SK-N-SH (cell line): Measurements from ENCODE around the gene DIS3L2. TPM values are rescaled to one million over a fixed set of nuclear protein-coding genes. Genes with fewer than 3 reads are reported as not detected.

ENCODE experiments used
- CTCF ChIA-PET: fragments of 300-600, 350-600 bp; formaldehyde crosslinking; extraction: SDS; loops from one replicate; lab custom pipeline; 2021; lab: Yijun Ruan, JAX
- POLR2A ChIA-PET: fragments of 350-600 bp; sonication (Branson Sonifier 250); formaldehyde crosslinking; extraction: SDS; loops from one replicate; lab custom pipeline; 2020; ENCODE audit warnings: antibody characterized with exemption, inconsistent platforms; lab: Yijun Ruan, JAX
- DNase-seq: peaks from one replicate; pipeline ENCODE4 v3.0.0; 2012
- H2AFZ ChIP-seq: fragments of 200-600 bp; sonication (generic); 2 replicates; pipeline ENCODE4 v1.8.1; 2016; ENCODE audit warnings: antibody characterized with exemption, mild to moderate bottlenecking, low read depth
- H3F3A ChIP-seq: fragments of 200-600 bp; sonication (generic); replicated peaks from 2 replicates; pipeline ENCODE3; 2016; ENCODE audit warnings: antibody characterized with exemption, mild to moderate bottlenecking; ENCODE audit not compliant: insufficient read depth
- H3K27ac ChIP-seq, 2 experiments: fragments of 200-500 bp in 1 of 2; fragments of 200-600 bp in 1 of 2; sonication (Bioruptor generic) in 1 of 2; sonication (generic), shearing (Covaris generic) in 1 of 2; 2 replicates each; pipeline versions ENCODE4 v1.5.1 to v1.6.1; 2014 to 2016; ENCODE audit warnings: low read depth in 2 of 2, inconsistent platforms in 1 of 2, low read length in 1 of 2, mild to moderate bottlenecking in 1 of 2, mixed read lengths in 1 of 2
- H3K27me3 ChIP-seq: fragments of 200-600 bp; sonication (generic), shearing (Covaris generic); 2 replicates; pipeline ENCODE4 v1.6.1; 2016; ENCODE audit warnings: mixed run types; ENCODE audit not compliant: insufficient read depth
- H3K36me3 ChIP-seq, 2 experiments: fragments of 200-500 bp in 1 of 2; fragments of 200-600 bp in 1 of 2; sonication (Bioruptor generic) in 1 of 2; sonication (generic) in 1 of 2; replicated peaks in 1 of 2; 2 replicates each; pipeline versions ENCODE3 to v1.5.1; 2014 to 2016; ENCODE audit warnings: low read length in 1 of 2, mild to moderate bottlenecking in 1 of 2; ENCODE audit not compliant: insufficient read depth in 2 of 2, control insufficient read depth in 1 of 2
- H3K4me1 ChIP-seq, 2 experiments: fragments of 200-500 bp in 1 of 2; fragments of 200-600 bp in 1 of 2; sonication (Bioruptor generic) in 1 of 2; sonication (generic), shearing (Covaris generic) in 1 of 2; 2 replicates each; pipeline versions ENCODE4 v1.5.1 to v1.6.1; 2014 to 2016; ENCODE audit warnings: low read depth in 1 of 2, low read length in 1 of 2, mixed run types in 1 of 2; ENCODE audit not compliant: insufficient read depth in 2 of 2, control insufficient read depth in 1 of 2
- H3K4me2 ChIP-seq: fragments of 200-600 bp; sonication (generic), shearing (Covaris generic); 2 replicates; pipeline ENCODE4 v1.6.1; 2017; ENCODE audit warnings: mixed run types
- H3K4me3 ChIP-seq, 2 experiments: fragments of 200-500 bp in 1 of 2; fragments of 200-600 bp in 1 of 2; sonication (Bioruptor generic) in 1 of 2; sonication (generic), shearing (Covaris generic) in 1 of 2; 2 replicates each; pipeline versions ENCODE4 v1.5.1 to v1.8.1; 2014 to 2016; ENCODE audit warnings: low read depth in 2 of 2, inconsistent platforms in 1 of 2, low read length in 1 of 2, mild to moderate bottlenecking in 1 of 2, mixed read lengths in 1 of 2, moderate library complexity in 1 of 2
- H3K79me2 ChIP-seq: fragments of 200-600 bp; sonication (generic); 2 replicates; pipeline ENCODE4 v1.8.1; 2017; ENCODE audit warnings: mild to moderate bottlenecking; ENCODE audit not compliant: insufficient read depth
- H3K9ac ChIP-seq: fragments of 200-600 bp; sonication (generic); 2 replicates; pipeline ENCODE4 v1.6.1; 2017; ENCODE audit warnings: mixed run types
- H3K9me2 ChIP-seq: fragments of 200-600 bp; sonication (generic); 2 replicates; pipeline ENCODE4 v1.6.1; 2017; ENCODE audit warnings: mixed run types
- H3K9me3 ChIP-seq: fragments of 200-600 bp; sonication (generic); 2 replicates; pipeline ENCODE4 v1.6.1; 2017; ENCODE audit warnings: mixed run types, mild to moderate bottlenecking, moderate library complexity
- H4K20me1 ChIP-seq: fragments of 200-600 bp; sonication (generic); 2 replicates; pipeline ENCODE4 v1.6.1; 2017; ENCODE audit warnings: mild to moderate bottlenecking, mixed run types; ENCODE audit not compliant: insufficient read depth
- ELF1 ChIP-seq: IDR thresholded peaks from 2 replicates; pipeline ENCODE4 v1.4.0; 2012
- EP300 ChIP-seq, 2 experiments: IDR thresholded peaks; 2 replicates each; pipeline versions ENCODE4 v1.4.0 to v1.6.1; 2012; ENCODE audit warnings: borderline replicate concordance in 1 of 2, low read depth in 1 of 2, low read length in 1 of 2
- POLR2AphosphoS5 ChIP-seq: IDR thresholded peaks from 2 replicates; pipeline ENCODE4 v1.6.1; 2012; ENCODE audit warnings: low read depth, low read length
- RXRA ChIP-seq: IDR thresholded peaks from 2 replicates; pipeline ENCODE4 v1.4.0; 2012; ENCODE audit warnings: low read depth, mild to moderate bottlenecking, borderline replicate concordance
- SIN3A ChIP-seq: IDR thresholded peaks from 2 replicates; pipeline ENCODE4 v1.6.1; 2012; ENCODE audit warnings: low read depth, mild to moderate bottlenecking, low read length, moderate library complexity, borderline replicate concordance
- SMC3 ChIP-seq: IDR thresholded peaks from 2 replicates; pipeline ENCODE4 v1.6.1; 2012; ENCODE audit warnings: low read depth, low read length, improper control_type of control experiment
- TAF1 ChIP-seq: IDR thresholded peaks from 2 replicates; pipeline ENCODE4 v1.6.1; 2012; ENCODE audit warnings: low read depth, mild to moderate bottlenecking, low read length, moderate library complexity, borderline replicate concordance
- WGBS: methylation state at CpG from one replicate; pipeline ENCODE4 v1.1.6; 2017; ENCODE audit warnings: low lambda C conversion rate; 5-methylcytosine and 5-hydroxymethylcytosine counted together
- polyA plus RNA-seq, 3 experiments: library from polyadenylated mRNA; depleted of rRNA; stranded (reverse); fragments of >200 nt; gene quantifications; 2 replicates each; pipeline ENCODE4 v1.2.3, GENCODE V29; 2012
- TF ChIP-seq, protein P1 (sequence below): fragments of 150-350 bp; IDR thresholded peaks from 2 replicates; pipeline ENCODE4 v1.6.1; 2016; ENCODE audit warnings: mild to moderate bottlenecking, low read depth, low read length
- TF ChIP-seq, protein P2 (sequence below): fragments of 200-600 bp; sonication (generic); IDR thresholded peaks from 2 replicates; pipeline ENCODE4 v1.6.1; 2017; ENCODE audit warnings: antibody characterized with exemption, mild to moderate bottlenecking, moderate library complexity

DIS3L2 gene
- polyA plus RNA-seq, 1 of the 3 experiments (the other 2 are of a cell fraction) = 17.9 TPM

DNA sequence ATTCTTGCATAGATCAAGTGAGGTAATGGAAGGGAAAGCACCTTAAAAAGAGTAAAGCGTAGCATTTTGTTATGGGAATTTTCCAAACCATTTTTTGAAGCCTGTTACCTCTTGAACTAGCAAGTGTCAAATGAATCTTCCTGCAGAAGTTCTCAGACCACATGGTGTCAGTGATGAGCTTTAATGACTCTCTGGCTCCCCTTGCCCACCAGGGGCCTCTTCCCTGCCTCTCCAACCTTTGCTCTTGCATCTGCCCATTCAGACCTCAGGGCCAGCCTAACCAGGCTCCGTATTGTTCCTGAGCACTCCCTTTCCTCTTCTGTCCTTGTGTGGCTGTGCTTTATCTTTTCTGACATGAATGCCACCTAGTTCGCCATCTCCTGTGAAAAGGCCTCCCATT is 155.9 kb downstream of the DIS3L2 start:
- Histone ChIP-seq H2AFZ (no peak overlapping the region), H4K20me1 (no peaks in the 10 kb centered on the region; the same call in 1 of the 2 replicates), H3K9ac (no peak overlapping the region), H3K36me3 (no peaks in the 10 kb centered on the region)
- TF ChIP-seq POLR2AphosphoS5 = no peak
- no peak for TF ChIP-seq TAF1
- TF ChIP-seq RXRA = no peak
- TF ChIP-seq, all 33 proteins: peak for 0
- Histone ChIP-seq H3F3A (peaks cover 8% of the 10 kb centered on the region), H3K4me3 (no peak overlapping the region), H3K9me2 (no peaks in the 10 kb centered on the region), H3K4me2 (no peak overlapping the region), H3K27ac (no peak overlapping the region), H3K9me3 (no peaks in the 10 kb centered on the region), H3K4me1 (no peaks in the 10 kb centered on the region; a peak in 1 of 4 replicates), H3K79me2 (no peaks in the 10 kb centered on the region), H3K27me3 (no peaks in the 10 kb centered on the region)
- ChIA-PET CTCF (interaction anchor here (0.9 to 1.2 kb wide), 3 partner anchors 25 to 210 kb away, joined by 3 read pairs; no protein-coding TSS in a partner anchor), POLR2A (no interaction called here)
- no peak for DNase-seq
- WGBS = 88% methylated on average over 3 of the region's 3 CpGs

DNA sequence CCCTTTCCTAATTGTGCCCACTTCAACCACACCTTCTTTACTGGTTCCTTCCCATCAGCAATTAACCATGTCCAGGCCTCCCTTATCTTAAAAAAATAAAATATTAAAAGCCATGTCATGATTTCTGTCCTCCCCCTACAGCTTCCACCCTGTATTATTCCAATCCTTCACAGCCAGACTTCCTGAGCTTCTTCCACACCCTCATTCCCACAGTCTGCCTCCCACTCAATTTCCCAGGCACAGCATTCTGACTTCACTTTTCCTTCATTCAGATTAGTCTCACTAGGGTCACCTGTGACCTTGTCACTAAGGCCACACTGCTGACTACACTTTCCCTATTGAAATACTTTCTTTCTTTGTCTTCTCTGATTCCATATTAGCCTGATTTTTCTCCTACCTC is 159.4 kb downstream of the DIS3L2 start:
- Histone ChIP-seq H3K79me2 (no peaks in the 10 kb centered on the region), H3K4me1 (no peaks in the 10 kb centered on the region; a peak in 1 of 4 replicates), H3K4me3 (no peak overlapping the region), H2AFZ (no peak overlapping the region), H3K9me3 (no peaks in the 10 kb centered on the region), H3K9me2 (no peaks in the 10 kb centered on the region), H3K27ac (no peak overlapping the region), H3K9ac (no peak overlapping the region), H3F3A (no peaks in the 10 kb centered on the region), H4K20me1 (no peaks in the 10 kb centered on the region; the same call in 1 of the 2 replicates), H3K4me2 (no peak overlapping the region), H3K27me3 (no peaks in the 10 kb centered on the region), H3K36me3 (no peaks in the 10 kb centered on the region)
- TF ChIP-seq SIN3A (no peak), EP300 (IDR thresholded peaks at IDR 0.05; ENCODE audit: borderline replicate concordance in 1 of 2, low read depth in 1 of 2, low read length in 1 of 2) (no peak), ELF1 (no peak), SMC3 (no peak)
- TF ChIP-seq, protein P1, sequence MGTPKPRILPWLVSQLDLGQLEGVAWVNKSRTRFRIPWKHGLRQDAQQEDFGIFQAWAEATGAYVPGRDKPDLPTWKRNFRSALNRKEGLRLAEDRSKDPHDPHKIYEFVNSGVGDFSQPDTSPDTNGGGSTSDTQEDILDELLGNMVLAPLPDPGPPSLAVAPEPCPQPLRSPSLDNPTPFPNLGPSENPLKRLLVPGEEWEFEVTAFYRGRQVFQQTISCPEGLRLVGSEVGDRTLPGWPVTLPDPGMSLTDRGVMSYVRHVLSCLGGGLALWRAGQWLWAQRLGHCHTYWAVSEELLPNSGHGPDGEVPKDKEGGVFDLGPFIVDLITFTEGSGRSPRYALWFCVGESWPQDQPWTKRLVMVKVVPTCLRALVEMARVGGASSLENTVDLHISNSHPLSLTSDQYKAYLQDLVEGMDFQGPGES = no peak
- TF ChIP-seq, protein P2, sequence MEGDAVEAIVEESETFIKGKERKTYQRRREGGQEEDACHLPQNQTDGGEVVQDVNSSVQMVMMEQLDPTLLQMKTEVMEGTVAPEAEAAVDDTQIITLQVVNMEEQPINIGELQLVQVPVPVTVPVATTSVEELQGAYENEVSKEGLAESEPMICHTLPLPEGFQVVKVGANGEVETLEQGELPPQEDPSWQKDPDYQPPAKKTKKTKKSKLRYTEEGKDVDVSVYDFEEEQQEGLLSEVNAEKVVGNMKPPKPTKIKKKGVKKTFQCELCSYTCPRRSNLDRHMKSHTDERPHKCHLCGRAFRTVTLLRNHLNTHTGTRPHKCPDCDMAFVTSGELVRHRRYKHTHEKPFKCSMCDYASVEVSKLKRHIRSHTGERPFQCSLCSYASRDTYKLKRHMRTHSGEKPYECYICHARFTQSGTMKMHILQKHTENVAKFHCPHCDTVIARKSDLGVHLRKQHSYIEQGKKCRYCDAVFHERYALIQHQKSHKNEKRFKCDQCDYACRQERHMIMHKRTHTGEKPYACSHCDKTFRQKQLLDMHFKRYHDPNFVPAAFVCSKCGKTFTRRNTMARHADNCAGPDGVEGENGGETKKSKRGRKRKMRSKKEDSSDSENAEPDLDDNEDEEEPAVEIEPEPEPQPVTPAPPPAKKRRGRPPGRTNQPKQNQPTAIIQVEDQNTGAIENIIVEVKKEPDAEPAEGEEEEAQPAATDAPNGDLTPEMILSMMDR = no peak
- ChIA-PET POLR2A (no interaction called here), CTCF (interaction anchor here (1.3 to 1.9 kb wide), 2 partner anchors 20 to 196 kb away, joined by 3 to 6 read pairs; no protein-coding TSS in a partner anchor)
- no peak for DNase-seq
